IPS-20b (cell line): ENCODE results near the gene NCAM2.

ENCODE experiments used
- H3K27ac ChIP-seq: one replicate; pipeline ENCODE4 v1.5.1; 2013; ENCODE audit warnings: low read length
- H3K27me3 ChIP-seq: 2 replicates; pipeline ENCODE4 v1.6.1; 2013; ENCODE audit warnings: mild to moderate bottlenecking, low read length, inconsistent platforms; ENCODE audit not compliant: insufficient read depth
- H3K36me3 ChIP-seq: 2 replicates; pipeline ENCODE4 v1.6.1; 2013; ENCODE audit warnings: low read depth, mild to moderate bottlenecking, inconsistent platforms, low read length, moderate library complexity; ENCODE audit not compliant: insufficient read depth
- H3K4me1 ChIP-seq: 2 replicates; pipeline ENCODE4 v1.6.1; 2013; ENCODE audit warnings: mild to moderate bottlenecking, control low read depth, inconsistent platforms, low read length, moderate library complexity; ENCODE audit not compliant: insufficient read depth
- H3K4me3 ChIP-seq: 2 replicates; pipeline ENCODE4 v1.5.1; 2013; ENCODE audit warnings: mild to moderate bottlenecking, low read length, inconsistent platforms
- H3K9ac ChIP-seq: 2 replicates; pipeline ENCODE4 v1.6.1; 2013; ENCODE audit warnings: low read depth, mild to moderate bottlenecking, inconsistent platforms, low read length, moderate library complexity
- H3K9me3 ChIP-seq: 2 replicates; pipeline ENCODE4 v1.6.1; 2013; ENCODE audit warnings: mild to moderate bottlenecking, low read depth, low read length, inconsistent platforms; ENCODE audit not compliant: insufficient read depth

The NCAM2 gene

GRCh38 chr21:21151231-21151630 lies 153.0 kb downstream of the NCAM2 start:
- Histone ChIP-seq H3K27ac (no peak overlapping the region), H3K9ac (no peak overlapping the region), H3K9me3 (no peaks in the 10 kb centered on the region), H3K27me3 (no peaks in the 10 kb centered on the region), H3K4me1 (no peaks in the 10 kb centered on the region), H3K36me3 (no peaks in the 10 kb centered on the region), H3K4me3 (no peak overlapping the region)

GRCh38 chr21:21156397-21156796 lies 158.2 kb downstream of the NCAM2 start:
- Histone ChIP-seq H3K4me1 (no peaks in the 10 kb centered on the region), H3K27me3 (no peaks in the 10 kb centered on the region), H3K27ac (no peak overlapping the region), H3K36me3 (no peaks in the 10 kb centered on the region), H3K4me3 (no peak overlapping the region), H3K9me3 (no peaks in the 10 kb centered on the region), H3K9ac (no peak overlapping the region)

GRCh38 chr21:21156957-21157356 lies 158.7 kb downstream of the NCAM2 start:
- Histone ChIP-seq H3K9ac (no peak overlapping the region), H3K4me3 (no peak overlapping the region), H3K27ac (no peak overlapping the region), H3K27me3 (no peaks in the 10 kb centered on the region), H3K4me1 (no peaks in the 10 kb centered on the region), H3K36me3 (no peaks in the 10 kb centered on the region), H3K9me3 (no peaks in the 10 kb centered on the region)

- no peak overlapping the region for H3K4me3 ChIP-seq
- no peak overlapping the region for H3K9ac ChIP-seq
- H3K9me3 ChIP-seq = no peaks in the 10 kb centered on the region
- no peaks in the 10 kb centered on the region for H3K27me3 ChIP-seq
- H3K27ac ChIP-seq = no peak overlapping the region
- H3K4me1 ChIP-seq = no peaks in the 10 kb centered on the region
- H3K36me3 ChIP-seq = no peaks in the 10 kb centered on the region
These were observed 160.2 kb downstream of the NCAM2 start for GRCh38 chr21:21158376-21158918.

- H3K9me3 ChIP-seq = no peaks in the 10 kb centered on the region
- no peak overlapping the region for H3K4me3 ChIP-seq
- H3K27ac ChIP-seq = no peak overlapping the region
- H3K27me3 ChIP-seq = no peaks in the 10 kb centered on the region
- H3K9ac ChIP-seq = no peak overlapping the region
- H3K36me3 ChIP-seq = no peaks in the 10 kb centered on the region
- no peaks in the 10 kb centered on the region for H3K4me1 ChIP-seq
These were observed 161.2 kb downstream of the NCAM2 start for GRCh38 chr21:21159253-21159899.

GRCh38 chr21:21162786-21163185 lies 164.6 kb downstream of the NCAM2 start:
- no peak overlapping the region for H3K27ac ChIP-seq
- H3K9me3 ChIP-seq = no peaks in the 10 kb centered on the region
- H3K4me1 ChIP-seq = no peaks in the 10 kb centered on the region
- no peaks in the 10 kb centered on the region for H3K36me3 ChIP-seq
- no peak overlapping the region for H3K4me3 ChIP-seq
- H3K27me3 ChIP-seq = no peaks in the 10 kb centered on the region
- H3K9ac ChIP-seq = no peak overlapping the region

GRCh38 chr21:21163904-21164303 lies 165.7 kb downstream of the NCAM2 start:
- Histone ChIP-seq H3K27ac (no peak overlapping the region), H3K4me1 (no peaks in the 10 kb centered on the region), H3K9me3 (no peaks in the 10 kb centered on the region), H3K36me3 (no peaks in the 10 kb centered on the region), H3K4me3 (no peak overlapping the region), H3K9ac (no peak overlapping the region), H3K27me3 (no peaks in the 10 kb centered on the region)

- Histone ChIP-seq H3K27ac (no peak overlapping the region), H3K4me1 (no peaks in the 10 kb centered on the region), H3K9ac (no peak overlapping the region), H3K27me3 (no peaks in the 10 kb centered on the region), H3K36me3 (no peaks in the 10 kb centered on the region), H3K9me3 (no peaks in the 10 kb centered on the region), H3K4me3 (no peak overlapping the region)
These were observed 166.9 kb downstream of the NCAM2 start for GRCh38 chr21:21165063-21165645.

GRCh38 chr21:21174676-21175075 lies 176.5 kb downstream of the NCAM2 start:
- H3K27me3 ChIP-seq = no peaks in the 10 kb centered on the region
- no peak overlapping the region for H3K9ac ChIP-seq
- H3K36me3 ChIP-seq = no peaks in the 10 kb centered on the region
- H3K4me3 ChIP-seq = no peak overlapping the region
- H3K4me1 ChIP-seq = no peaks in the 10 kb centered on the region
- no peak overlapping the region for H3K27ac ChIP-seq
- H3K9me3 ChIP-seq = no peaks in the 10 kb centered on the region

- no peak overlapping the region for H3K9ac ChIP-seq
- no peak overlapping the region for H3K27ac ChIP-seq
- no peaks in the 10 kb centered on the region for H3K27me3 ChIP-seq
- H3K4me3 ChIP-seq = no peak overlapping the region
- no peaks in the 10 kb centered on the region for H3K36me3 ChIP-seq
- H3K4me1 ChIP-seq = no peaks in the 10 kb centered on the region
- no peaks in the 10 kb centered on the region for H3K9me3 ChIP-seq
These were observed 177.7 kb downstream of the NCAM2 start for GRCh38 chr21:21175798-21176334.

- Histone ChIP-seq H3K9ac (no peak overlapping the region), H3K36me3 (no peaks in the 10 kb centered on the region), H3K9me3 (no peaks in the 10 kb centered on the region), H3K4me3 (no peak overlapping the region), H3K27me3 (no peaks in the 10 kb centered on the region), H3K27ac (no peak overlapping the region), H3K4me1 (no peaks in the 10 kb centered on the region)
These were observed 179.3 kb downstream of the NCAM2 start for GRCh38 chr21:21177353-21177986.
